ENCODE data around the gene UGT1A6. TPM values are rescaled to one million over a fixed set of nuclear protein-coding genes. Genes with fewer than 3 reads are reported as not detected.

The UGT1A6 gene
- total RNA-seq, 1 donor from 2014 or later = not detected

DNA sequence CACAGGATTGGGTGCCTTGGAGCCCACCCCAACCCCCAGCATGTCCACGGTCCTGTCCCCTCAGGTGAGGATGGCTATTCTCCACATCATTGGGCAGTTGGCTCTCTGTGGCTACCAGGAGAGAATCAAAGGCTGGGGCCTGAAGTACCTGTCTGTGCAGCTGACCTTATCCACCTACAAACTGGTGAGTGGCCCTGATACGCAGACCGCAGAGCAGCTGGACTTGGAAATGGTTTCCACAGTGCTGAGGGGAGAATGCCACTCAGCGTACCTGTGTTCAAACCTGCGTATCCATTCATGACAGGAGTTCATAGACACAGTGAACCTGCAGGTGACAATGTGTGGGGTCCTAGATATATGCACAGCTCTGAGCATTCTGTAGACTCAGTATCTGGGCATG, 107.0 kb downstream of the UGT1A6 start:
- intact Hi-C loops (cut with micrococcal nuclease) = no loop called here
- Histone ChIP-seq H3K27ac (replicated peaks) (no peak overlapping the region), H3K27me3 (ENCODE audit: low read depth) (peaks cover 35% of the 10 kb centered on the region), H3K4me1 (no peaks in the 10 kb centered on the region), H3K4me3 (no peak overlapping the region), H3K9me3 (replicated peaks) (no peaks in the 10 kb centered on the region), H3K36me3 (no peaks in the 10 kb centered on the region)
- TF ChIP-seq, protein P1, sequence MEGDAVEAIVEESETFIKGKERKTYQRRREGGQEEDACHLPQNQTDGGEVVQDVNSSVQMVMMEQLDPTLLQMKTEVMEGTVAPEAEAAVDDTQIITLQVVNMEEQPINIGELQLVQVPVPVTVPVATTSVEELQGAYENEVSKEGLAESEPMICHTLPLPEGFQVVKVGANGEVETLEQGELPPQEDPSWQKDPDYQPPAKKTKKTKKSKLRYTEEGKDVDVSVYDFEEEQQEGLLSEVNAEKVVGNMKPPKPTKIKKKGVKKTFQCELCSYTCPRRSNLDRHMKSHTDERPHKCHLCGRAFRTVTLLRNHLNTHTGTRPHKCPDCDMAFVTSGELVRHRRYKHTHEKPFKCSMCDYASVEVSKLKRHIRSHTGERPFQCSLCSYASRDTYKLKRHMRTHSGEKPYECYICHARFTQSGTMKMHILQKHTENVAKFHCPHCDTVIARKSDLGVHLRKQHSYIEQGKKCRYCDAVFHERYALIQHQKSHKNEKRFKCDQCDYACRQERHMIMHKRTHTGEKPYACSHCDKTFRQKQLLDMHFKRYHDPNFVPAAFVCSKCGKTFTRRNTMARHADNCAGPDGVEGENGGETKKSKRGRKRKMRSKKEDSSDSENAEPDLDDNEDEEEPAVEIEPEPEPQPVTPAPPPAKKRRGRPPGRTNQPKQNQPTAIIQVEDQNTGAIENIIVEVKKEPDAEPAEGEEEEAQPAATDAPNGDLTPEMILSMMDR (IDR thresholded peaks at IDR 0.05; ENCODE audit: borderline replicate concordance) = no peak
- DNase-seq = no peak

DNA sequence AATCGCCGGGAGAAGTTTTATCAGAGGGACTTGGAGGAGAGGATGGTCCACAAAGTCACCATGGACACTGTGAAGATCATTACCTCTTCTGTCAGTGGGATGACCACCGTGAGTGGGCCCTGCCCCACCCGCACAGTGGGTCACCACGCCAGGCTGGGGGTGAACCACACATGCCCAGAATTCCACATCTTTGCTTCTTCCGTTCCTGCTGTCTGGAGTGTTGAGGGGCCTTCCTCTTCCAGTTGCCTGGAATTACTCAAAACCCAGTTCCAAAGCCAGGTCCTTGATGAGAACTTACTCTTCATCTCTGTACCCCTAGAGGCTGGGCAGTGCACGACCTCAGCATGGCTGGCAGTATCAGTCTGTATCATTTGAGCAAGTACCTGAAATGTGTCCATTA, 107.5 kb downstream of the UGT1A6 start:
- intact Hi-C loops (cut with micrococcal nuclease) = no loop called here
- Histone ChIP-seq H3K9me3 (replicated peaks) (no peaks in the 10 kb centered on the region), H3K27me3 (ENCODE audit: low read depth) (peaks cover 38% of the 10 kb centered on the region), H3K4me3 (no peak overlapping the region), H3K27ac (replicated peaks) (no peak overlapping the region), H3K36me3 (no peaks in the 10 kb centered on the region), H3K4me1 (no peaks in the 10 kb centered on the region)
- TF ChIP-seq, protein P1 (IDR thresholded peaks at IDR 0.05; ENCODE audit: borderline replicate concordance) = no peak
- no peak for DNase-seq

DNA sequence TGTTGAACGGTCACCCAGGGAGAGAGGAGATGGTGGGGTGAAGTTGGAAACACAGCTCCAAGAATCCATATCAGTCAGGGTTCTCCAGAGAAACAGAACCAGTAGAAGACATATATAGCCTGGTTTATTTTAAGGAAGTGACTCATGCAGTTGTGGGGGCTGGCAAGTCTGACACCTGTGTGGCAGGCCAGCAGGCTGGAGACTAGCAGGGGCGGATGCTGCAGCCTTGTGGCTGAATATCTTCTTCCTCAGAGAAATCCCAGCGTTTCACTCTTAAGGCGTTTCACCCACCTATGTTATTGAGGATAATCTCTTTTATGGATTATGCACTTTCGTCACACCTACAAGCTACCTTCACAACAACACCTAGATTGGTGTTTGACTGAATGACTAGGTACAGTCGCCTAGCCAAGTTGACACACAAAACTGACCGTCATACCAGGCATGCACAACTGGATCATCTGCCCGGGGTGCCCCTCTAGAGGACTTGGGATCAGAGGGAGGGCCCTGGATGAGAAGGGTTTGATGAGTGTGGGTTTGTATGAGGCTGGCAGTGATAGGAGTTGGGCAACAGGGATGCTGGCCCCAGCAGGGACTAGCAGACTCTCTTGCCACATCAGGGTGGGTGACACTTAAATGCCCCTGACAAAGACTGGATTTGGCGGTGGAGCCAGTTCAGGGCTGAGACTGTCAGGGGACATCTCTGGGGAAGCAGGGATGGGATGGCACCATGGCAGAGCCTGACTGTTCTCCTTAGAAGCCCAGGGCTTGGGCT, 108.9 kb downstream of the UGT1A6 start:
- Histone ChIP-seq H3K27me3 (ENCODE audit: low read depth) (peaks cover 38% of the 10 kb centered on the region), H3K4me3 (no peak overlapping the region), H3K4me1 (no peaks in the 10 kb centered on the region), H3K9me3 (replicated peaks) (no peaks in the 10 kb centered on the region), H3K27ac (replicated peaks) (no peak overlapping the region), H3K36me3 (no peaks in the 10 kb centered on the region)
- intact Hi-C loops (cut with micrococcal nuclease) = no loop called here
- no peak for DNase-seq
- TF ChIP-seq, protein P1 (IDR thresholded peaks at IDR 0.05; ENCODE audit: borderline replicate concordance) = no peak

DNA sequence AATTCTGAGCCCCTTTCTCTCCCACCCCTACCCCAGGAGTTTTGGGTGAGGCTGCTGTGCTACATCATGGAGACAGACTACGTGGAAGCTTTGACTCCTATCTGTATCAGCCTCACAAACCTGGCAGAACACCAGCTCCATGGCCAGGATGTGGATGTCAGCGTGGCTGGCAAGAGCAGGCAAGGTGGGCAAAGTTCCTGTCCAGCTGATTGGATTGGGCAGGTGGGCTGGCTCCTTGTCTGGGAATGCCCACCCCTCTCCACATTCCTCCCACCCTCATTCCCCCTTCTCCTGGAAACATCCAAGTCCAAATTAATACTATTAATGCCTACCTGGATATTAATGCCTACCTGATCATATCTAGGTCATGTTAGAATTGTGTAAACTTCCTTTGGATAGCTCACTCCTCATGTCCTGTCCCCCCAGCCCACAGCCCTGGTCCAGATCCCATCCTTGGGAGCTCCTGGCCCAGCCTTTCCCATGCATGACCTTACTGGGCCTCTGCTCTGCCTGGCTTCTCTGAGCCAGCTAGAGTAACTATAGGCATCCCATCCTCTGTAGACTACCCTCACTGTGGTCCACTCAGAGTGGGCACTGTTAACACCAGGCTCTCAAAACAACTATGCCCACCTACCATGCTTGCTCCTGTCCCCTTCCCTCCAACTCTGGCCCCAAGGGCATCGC, 109.6 kb downstream of the UGT1A6 start:
- no peak overlapping the region for H3K4me3 ChIP-seq
- H3K36me3 ChIP-seq = no peaks in the 10 kb centered on the region
- intact Hi-C loops (cut with micrococcal nuclease) = no loop called here
- H3K9me3 ChIP-seq (replicated peaks) = no peaks in the 10 kb centered on the region
- no peaks in the 10 kb centered on the region for H3K4me1 ChIP-seq
- DNase-seq = no peak
- TF ChIP-seq, protein P1 (IDR thresholded peaks at IDR 0.05; ENCODE audit: borderline replicate concordance) = no peak
- no peak overlapping the region for H3K27ac ChIP-seq (replicated peaks)
- peaks cover 43% of the 10 kb centered on the region for H3K27me3 ChIP-seq (ENCODE audit: low read depth)

DNA sequence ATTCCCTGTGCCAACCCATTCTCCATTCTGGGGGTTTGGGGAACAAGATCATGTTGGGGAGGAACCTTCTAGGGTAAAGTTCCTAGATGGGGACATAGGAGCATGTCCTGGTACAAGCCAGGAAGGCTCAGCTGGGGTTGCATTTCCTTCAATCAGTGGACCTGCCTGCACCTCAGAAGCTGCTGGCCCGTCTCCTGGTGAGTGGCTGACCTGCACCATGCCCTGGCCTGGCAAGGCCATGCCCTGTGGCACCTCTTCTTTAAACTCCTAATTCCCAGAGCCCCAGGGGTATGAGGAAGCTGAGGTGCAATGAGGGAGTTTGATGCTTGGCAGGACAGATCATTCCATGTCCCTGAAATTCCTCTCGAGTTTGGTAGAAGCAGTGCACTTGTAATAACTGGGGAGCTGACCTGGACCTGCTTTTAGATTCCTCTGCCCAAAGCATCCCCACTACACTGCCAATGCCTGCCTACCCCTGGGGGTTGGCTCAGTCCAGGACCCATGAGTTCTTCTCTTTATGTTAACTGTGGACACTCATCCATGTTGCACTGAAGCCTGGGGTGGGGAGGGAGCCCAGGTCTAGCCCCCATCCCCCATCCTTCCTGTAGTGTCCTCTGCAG, 110.7 kb downstream of the UGT1A6 start:
- DNase-seq = no peak
- no peaks in the 10 kb centered on the region for H3K4me1 ChIP-seq
- H3K9me3 ChIP-seq (replicated peaks) = no peaks in the 10 kb centered on the region
- H3K27me3 ChIP-seq (ENCODE audit: low read depth) = peaks cover 54% of the 10 kb centered on the region
- TF ChIP-seq, protein P1 (IDR thresholded peaks at IDR 0.05; ENCODE audit: borderline replicate concordance) = no peak
- H3K36me3 ChIP-seq = no peaks in the 10 kb centered on the region
- no peak overlapping the region for H3K4me3 ChIP-seq
- intact Hi-C loops (cut with micrococcal nuclease) = no loop called here
- no peak overlapping the region for H3K27ac ChIP-seq (replicated peaks)
